ENCODE data around the gene ISG20.

The ISG20 gene

DNA sequence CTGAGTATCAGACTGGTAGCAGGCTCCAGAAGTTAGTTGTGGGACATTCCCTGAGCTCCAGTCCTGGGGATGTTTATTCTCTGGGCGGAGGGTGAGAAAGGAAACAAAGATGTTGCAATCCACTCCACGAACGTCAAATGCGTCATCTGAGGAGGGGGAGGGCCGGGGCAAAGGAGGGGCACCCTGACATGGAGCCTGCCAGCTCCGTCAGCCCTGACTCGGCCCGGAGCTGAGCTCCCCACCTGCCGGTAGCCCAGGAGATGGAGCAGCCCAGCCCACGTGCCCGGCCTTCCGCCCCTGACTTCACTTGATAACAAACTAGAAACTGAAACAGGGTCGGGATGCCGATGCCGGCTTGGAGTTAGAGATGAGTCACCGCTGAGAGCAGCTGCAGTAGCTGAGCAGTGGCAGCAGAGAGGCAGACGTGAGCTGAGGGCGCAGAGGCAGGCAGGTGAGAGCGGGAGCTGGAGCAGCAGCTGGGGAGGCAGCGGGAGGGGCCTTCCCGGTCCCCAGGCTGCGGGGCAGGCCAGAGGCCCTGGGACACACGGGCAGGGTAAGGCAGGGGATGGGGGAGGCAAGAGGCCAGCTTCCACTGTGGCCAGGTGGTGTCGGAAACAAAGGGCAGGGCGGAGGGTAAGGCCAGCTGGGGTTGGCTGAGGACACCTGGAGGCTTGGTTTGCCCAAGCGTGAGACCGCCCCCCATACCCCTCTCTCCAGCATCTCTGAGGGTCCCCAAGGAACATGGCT lies at the start of gene ISG20:
TSS of gene ISG20 (plus strand) at position 391 of the 747 bp plus-strand sequence. CDS start at position 742, 351 bp downstream.
- TF ChIP-seq, protein P1, sequence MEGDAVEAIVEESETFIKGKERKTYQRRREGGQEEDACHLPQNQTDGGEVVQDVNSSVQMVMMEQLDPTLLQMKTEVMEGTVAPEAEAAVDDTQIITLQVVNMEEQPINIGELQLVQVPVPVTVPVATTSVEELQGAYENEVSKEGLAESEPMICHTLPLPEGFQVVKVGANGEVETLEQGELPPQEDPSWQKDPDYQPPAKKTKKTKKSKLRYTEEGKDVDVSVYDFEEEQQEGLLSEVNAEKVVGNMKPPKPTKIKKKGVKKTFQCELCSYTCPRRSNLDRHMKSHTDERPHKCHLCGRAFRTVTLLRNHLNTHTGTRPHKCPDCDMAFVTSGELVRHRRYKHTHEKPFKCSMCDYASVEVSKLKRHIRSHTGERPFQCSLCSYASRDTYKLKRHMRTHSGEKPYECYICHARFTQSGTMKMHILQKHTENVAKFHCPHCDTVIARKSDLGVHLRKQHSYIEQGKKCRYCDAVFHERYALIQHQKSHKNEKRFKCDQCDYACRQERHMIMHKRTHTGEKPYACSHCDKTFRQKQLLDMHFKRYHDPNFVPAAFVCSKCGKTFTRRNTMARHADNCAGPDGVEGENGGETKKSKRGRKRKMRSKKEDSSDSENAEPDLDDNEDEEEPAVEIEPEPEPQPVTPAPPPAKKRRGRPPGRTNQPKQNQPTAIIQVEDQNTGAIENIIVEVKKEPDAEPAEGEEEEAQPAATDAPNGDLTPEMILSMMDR (IDR thresholded peaks at IDR 0.05; ENCODE audit: low read depth, low read length): peak; percentile 8; the same call in 1 of the 2 replicates
- H3K4me3 ChIP-seq (ENCODE audit: low read depth, low read length): peak within 1 kb of the TSS; percentile 18
- no peaks in the 10 kb centered on the region for H3K9me3 ChIP-seq (ENCODE audit: severe bottlenecking)
- no peaks in the 10 kb centered on the region for H3K27me3 ChIP-seq (ENCODE audit: insufficient read depth, low read depth, severe bottlenecking)
- H3K36me3 ChIP-seq: peaks cover 13% of the 10 kb centered on the region
- peak within 1 kb of the TSS; percentile 9; the same call in 1 of the 2 replicates for H3K27ac ChIP-seq
- peak; percentile 80 for DNase-seq

DNA sequence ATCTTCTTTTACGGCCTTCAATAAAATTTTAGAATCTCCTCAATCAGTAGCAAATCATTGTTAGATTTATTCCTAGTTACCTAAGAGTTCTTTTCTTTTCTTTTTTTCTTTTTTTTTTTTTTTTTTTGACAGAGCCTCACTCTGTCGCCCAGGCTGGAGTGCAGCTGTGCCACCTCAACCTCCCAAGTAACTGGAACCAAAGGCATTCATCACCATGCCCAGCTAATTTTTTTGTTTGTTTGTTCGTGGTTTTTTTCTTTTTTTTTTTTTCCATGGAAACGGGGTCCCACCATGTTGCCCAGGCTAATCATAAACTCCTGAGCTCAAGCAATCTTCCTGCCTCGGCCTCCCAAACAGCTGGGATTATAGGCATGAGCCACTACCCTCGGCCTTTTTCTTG lies 48.1 kb upstream of the ISG20 start:
- no peaks in the 10 kb centered on the region for H3K9me3 ChIP-seq (ENCODE audit: severe bottlenecking)
- no peak overlapping the region for H3K27ac ChIP-seq
- no peak overlapping the region for H3K4me3 ChIP-seq (ENCODE audit: low read depth, low read length)
- no peaks in the 10 kb centered on the region for H3K27me3 ChIP-seq (ENCODE audit: insufficient read depth, low read depth, severe bottlenecking)
- no peaks in the 10 kb centered on the region for H3K36me3 ChIP-seq
- DNase-seq: no peak
- TF ChIP-seq, protein P1 (IDR thresholded peaks at IDR 0.05; ENCODE audit: low read depth, low read length): no peak

DNA sequence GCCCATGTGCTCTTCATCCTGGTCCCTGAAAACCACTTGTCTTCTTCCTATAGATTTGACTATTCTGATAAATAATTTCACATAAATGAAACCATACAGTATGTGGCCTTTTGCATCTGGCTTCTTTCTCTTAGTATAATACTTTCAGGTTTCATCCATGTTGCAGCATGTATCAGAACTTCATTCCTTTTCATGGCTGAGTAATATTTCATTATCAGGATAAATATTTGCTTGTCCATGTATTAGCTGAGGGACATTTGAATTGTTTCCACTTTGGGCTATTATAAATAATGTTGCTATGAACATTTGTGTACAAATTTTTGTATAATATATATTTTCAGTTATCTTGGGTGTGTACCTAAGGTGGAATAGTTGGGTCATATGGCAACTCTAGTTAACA lies 47.4 kb upstream of the ISG20 start:
- Histone ChIP-seq H3K27me3 (ENCODE audit: insufficient read depth, low read depth, severe bottlenecking) (no peaks in the 10 kb centered on the region), H3K36me3 (no peaks in the 10 kb centered on the region), H3K4me3 (ENCODE audit: low read depth, low read length) (no peak overlapping the region), H3K27ac (no peak overlapping the region), H3K9me3 (ENCODE audit: severe bottlenecking) (no peaks in the 10 kb centered on the region)
- no peak for DNase-seq
- TF ChIP-seq, protein P1 (IDR thresholded peaks at IDR 0.05; ENCODE audit: low read depth, low read length): no peak

DNA sequence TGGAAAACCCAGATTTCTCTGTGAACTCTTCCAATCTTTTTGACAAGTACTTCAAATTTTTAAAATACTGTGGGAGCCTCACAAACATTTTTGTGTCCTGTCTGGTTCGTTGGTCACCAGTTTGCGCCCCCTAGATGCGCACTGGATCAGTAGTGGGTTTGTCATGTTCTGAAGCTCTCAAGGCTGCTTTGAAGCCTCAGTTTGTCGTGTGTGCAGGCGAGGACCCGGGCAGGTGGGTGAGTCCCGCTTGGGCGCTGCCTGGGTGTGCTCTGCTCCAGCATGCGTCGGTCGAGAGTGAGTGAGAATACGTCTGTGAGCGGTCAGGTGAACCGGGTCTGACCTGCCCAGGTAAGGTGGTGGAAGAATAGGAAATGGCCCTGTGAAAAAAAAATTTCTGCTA lies 34.9 kb upstream of the ISG20 start:
- peak overlapping the region; percentile 90 for H3K27ac ChIP-seq
- H3K9me3 ChIP-seq (ENCODE audit: severe bottlenecking): no peaks in the 10 kb centered on the region
- peak; percentile 72 for DNase-seq
- H3K27me3 ChIP-seq (ENCODE audit: insufficient read depth, low read depth, severe bottlenecking): no peaks in the 10 kb centered on the region
- peaks cover 43% of the 10 kb centered on the region for H3K36me3 ChIP-seq
- H3K4me3 ChIP-seq (ENCODE audit: low read depth, low read length): peak overlapping the region; percentile 85
- TF ChIP-seq, protein P1 (IDR thresholded peaks at IDR 0.05; ENCODE audit: low read depth, low read length): peak; percentile 54

DNA sequence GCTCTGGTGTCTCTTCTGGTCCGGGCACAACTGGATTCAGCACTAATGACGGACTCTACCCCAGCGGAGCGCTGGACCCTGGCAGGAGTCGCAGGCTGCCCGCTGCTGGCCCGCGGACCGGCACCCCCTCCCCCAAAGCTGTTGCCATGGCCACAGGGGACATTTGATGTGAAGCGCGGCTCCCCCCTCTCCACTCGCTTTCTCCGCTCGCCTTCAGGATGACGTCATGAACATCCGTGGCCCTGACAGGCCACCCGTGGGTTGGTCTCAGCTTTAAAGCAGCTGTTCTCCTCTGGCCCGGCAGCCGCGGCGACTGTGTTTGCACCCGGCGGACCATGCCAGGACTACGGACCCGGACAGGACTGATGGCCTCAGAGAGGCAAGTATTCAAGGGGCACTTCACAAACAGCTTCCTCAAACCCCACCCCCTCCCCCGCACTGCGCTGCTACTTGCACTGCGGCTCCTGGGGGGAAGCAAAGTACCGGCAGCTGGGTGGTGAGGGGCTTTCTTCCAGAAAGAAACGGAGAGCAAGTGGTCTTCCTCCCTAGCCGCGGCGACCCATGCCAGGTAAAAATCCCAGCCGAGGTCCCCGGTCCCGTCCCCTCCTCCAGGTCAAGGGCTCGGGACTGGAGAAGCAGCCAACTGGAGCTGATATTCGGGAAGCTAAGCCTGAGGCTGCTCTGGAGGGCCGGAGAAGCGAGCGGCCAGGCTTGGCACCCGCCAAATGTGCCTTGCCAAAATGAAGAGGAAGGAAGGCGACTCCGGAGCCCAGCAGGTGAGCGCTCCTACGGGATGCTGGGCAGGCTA lies 34.2 kb upstream of the ISG20 start:
- Histone ChIP-seq H3K9me3 (ENCODE audit: severe bottlenecking) (no peaks in the 10 kb centered on the region), H3K4me3 (ENCODE audit: low read depth, low read length) (peak overlapping the region; percentile 85), H3K27ac (peak overlapping the region; percentile 90), H3K27me3 (ENCODE audit: insufficient read depth, low read depth, severe bottlenecking) (no peaks in the 10 kb centered on the region), H3K36me3 (peaks cover 50% of the 10 kb centered on the region)
- DNase-seq: peak; percentile 94
- TF ChIP-seq, protein P1 (IDR thresholded peaks at IDR 0.05; ENCODE audit: low read depth, low read length): no peak

Data from WERI-Rb-1 (cell line).